RCC 7860 (cell line): Measurements from ENCODE around the gene PLAGL2.

ENCODE experiments used
- DNase-seq: peaks from one replicate; pipeline ENCODE4 v3.0.0-alpha.2; 2015; ENCODE audit warnings: low spot score
- FAIRE-seq: peaks from 2 replicates; lab custom pipeline; 2012; peaks lifted over from hg19 to GRCh38; lab: Jason Lieb, UNC

Gene PLAGL2

DNA sequence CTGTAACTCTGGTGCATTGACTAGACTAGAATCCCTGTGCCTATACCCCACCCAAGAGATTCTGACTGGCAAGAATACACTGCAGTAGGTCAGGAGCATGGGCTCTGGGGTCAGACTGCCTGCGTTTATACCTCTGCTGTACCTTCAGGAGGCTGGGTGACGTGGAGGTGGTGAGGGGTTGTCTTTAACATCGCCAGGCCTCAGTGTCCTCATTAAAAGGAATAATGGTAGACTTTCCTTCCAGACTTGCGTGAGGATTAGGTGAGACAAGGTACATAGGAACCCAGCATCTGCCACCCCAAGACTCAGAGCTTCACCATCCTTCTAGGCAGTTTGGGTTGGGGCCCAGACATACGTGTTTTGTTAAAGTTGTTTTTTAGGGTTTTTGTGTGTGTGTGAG, 53.8 kb downstream of the PLAGL2 start:
- no peak for DNase-seq
- no peak for FAIRE-seq

DNA sequence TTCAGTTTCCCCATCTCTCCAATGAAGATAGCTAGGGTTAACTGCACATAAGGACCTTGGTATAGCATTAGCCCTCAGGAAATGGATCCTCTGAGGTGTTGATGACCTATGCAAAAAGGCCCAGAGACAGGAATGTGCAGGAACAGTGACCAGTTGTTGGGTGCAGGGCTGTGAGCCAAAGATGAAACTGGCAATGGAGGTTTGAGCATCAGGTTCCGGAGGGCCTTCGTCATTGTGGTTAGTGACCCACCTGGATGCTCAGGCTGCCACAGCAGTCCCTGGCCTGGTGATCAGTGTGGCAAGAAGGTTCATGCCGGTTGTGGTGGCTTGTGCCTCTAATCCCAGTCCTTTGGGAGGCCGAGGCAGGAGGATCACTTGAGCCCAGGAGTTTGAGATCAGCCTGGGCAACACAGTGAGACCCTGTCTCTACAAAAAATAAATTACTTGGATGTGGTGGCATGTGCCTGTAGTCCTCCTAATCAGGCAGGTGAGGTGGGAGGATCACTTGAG, 54.3 kb downstream of the PLAGL2 start:
- no peak for DNase-seq
- FAIRE-seq, result no peak

DNA sequence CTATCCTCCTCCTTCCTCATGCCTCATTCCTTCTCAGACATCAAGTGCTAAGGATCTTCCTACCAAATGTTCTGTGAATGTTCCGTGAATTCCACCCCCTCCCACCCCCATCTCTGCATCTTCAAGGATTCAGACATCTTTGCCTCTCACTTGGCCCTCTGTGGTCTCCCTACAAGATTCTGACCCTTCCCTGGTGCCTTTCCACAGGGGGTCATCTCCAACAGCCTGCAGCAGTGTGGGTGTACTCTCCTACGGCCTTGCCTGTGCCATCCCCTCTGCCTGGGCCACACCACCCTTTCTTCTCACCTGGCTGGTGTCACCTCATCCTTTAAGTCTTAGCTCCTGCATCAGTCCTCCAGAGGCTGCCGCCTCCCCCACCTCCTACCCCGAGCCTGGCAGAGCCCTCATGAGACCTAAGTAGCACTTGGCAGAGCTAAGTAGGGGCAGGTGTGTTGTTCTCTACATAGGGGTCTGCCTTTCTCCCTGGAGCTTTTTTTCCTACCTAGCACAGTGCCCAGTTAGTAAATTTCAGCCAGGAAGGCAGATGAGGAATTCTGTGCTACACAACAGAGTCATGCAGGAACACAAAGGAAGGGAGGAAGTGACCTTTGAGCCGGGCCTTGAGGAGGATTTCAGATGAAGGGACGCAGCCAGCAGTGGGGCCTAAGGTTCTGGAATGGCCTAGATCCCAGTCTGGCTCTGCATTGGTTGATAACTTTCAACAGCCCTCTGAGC, 55.0 kb downstream of the PLAGL2 start:
- FAIRE-seq (no peak), DNase-seq (no peak)

DNA sequence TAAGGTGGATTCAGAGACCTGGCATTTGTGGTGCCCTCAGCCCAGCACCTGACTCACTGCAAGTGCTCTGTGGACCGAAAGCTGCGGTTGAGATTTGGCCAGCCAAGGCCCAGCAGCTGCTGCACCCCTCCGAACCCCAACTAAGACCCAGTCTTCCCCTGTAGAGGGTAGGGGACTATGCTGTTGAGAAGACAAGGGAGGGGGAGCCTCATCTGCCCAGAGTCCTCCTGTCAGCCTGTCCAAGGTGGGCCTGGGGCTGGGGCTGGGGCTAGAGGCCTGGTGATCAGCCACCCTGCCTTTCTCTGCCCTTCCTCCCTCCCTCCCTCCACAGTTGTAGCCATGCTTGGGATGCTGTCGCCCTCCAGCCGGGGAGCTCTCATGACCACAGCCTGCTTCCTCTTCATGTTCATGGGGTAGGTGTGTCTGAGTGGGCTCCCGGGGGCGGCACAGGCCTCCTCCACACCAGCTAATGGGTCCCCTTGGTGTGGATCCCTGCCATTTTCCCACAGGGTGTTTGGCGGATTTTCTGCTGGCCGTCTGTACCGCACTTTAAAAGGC, 57.2 kb downstream of the PLAGL2 start:
- DNase-seq (no peak), FAIRE-seq (no peak)

DNA sequence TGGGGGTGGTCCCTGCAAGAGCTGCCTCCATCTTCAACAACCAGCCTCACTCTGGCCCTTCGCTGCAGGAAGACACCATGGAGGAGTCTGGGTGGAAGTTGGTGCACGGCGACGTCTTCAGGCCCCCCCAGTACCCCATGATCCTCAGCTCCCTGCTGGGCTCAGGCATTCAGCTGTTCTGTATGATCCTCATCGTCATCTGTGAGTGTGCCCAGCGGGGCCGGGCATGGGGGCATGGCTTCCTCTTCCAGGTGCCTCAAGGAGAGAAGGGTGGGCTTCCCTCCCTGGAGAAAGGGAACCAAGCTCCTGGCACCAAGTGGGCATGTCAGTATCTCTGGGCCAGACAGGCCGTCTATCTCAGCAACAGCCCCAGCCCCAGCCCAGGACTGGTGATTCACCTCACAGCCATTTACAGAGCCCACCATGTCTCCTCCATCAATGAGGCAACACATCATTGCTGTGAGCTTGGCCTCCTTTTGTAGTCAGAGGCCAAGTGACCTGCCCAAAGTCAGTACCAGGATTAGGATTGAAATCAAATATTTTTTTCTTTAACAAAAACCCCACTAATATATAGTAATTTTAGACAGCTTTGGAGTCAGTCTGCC, 57.9 kb downstream of the PLAGL2 start:
- FAIRE-seq, result no peak
- DNase-seq, result no peak

DNA sequence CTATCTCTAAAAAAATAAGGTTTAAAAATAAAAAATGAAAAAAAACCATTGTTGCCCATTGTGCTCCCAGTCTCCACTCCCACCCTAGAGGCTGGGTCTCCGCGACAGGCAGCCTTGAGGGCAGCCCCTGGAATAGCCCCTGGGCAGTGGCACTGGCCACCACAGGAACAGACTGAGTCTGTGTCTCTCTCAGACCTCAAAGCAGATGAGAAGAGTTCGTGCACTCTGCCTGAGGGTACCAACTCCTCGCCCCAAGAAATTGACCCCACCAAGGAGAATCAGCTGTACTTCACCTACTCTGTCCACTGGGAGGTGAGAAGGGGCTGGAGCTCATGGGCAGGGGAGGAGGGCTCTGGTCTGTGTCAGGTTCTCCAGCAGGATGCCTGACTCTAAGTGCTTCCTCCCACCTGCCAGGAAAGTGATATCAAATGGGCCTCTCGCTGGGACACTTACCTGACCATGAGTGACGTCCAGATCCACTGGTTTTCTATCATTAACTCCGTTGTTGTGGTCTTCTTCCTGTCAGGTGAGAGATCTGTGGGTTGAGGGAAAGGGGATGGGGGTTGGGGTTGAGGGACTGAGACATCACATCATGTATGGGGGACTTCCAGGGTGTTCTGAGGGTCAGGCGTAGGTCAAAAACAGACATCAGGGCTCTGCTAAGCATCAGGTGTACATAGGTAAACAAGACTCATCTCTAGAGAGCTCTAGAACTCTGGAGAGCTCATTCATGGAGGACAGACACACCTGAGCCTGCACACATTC, 62.5 kb downstream of the PLAGL2 start:
- FAIRE-seq, result no peak
- no peak for DNase-seq

DNA sequence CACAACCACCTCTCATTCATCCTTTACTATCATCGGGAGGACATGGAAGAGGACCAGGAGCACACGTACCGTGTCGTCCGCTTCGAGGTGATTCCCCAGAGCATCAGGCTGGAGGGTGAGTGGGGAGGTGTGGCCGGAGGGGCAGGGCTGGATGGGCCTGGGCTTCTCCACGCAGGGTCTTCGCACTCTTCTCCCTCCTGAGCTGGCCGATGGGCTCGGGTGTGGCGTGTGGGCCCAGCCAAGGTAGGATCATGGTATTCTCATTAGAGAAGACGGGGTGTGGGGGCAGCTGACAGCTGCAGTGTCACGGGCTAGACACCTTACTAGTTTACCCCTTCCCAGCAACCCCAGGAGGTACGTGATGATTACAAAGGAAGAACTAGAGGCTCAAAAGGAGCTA, 64.6 kb downstream of the PLAGL2 start:
- no peak for FAIRE-seq
- no peak for DNase-seq
